Caco-2 (cell line): ENCODE results near the gene ST6GALNAC2. TPM values are rescaled to one million over a fixed set of nuclear protein-coding genes. Genes with fewer than 3 reads are reported as not detected.
A peak's percentile ranks its signal among the peaks of the same experiment; 100 is the strongest.

Experiments
- BruUV-seq: library from RNA; stranded (reverse); fragments of 400-500 nt; replicated peaks from 2 replicates; lab custom pipeline; 2021; lab: Mats Ljungman, UMichigan
- CTCF ChIA-PET: fragments of 300-600 bp; sonication (Branson Sonifier 250); formaldehyde crosslinking; loops from one replicate; lab custom pipeline; 2022; ENCODE audit warnings: antibody characterized with exemption; lab: Charles Lee
- POLR2A ChIA-PET: fragments of 300-600 bp; sonication (Branson Sonifier 250); formaldehyde crosslinking; loops from one replicate; lab custom pipeline; 2022; ENCODE audit warnings: antibody characterized with exemption; lab: Charles Lee
- DNase-seq, 2 experiments: peaks; one replicate each; pipeline versions ENCODE4 v3.0.0 to v3.0.0-alpha.2; 2020 to 2022
- H3K27me3 ChIP-seq: replicated peaks from 2 replicates; pipeline ENCODE4 v1.6.0; 2011; ENCODE audit warnings: low read length; ENCODE audit not compliant: control insufficient read depth, insufficient read depth
- H3K36me3 ChIP-seq: 2 replicates; pipeline ENCODE4 v1.5.1; 2011; ENCODE audit warnings: low read length; ENCODE audit not compliant: control insufficient read depth, insufficient read depth
- H3K4me1 ChIP-seq: fragments of 250-450 bp; sonication (Bioruptor Pico); 2 replicates; pipeline ENCODE4 v1.5.1; 2020; ENCODE audit warnings: mild to moderate bottlenecking
- H3K4me3 ChIP-seq: 2 replicates; pipeline ENCODE4 v1.5.1; 2011; ENCODE audit warnings: low read depth, mild to moderate bottlenecking, control low read depth, low read length
- H3K9me3 ChIP-seq: fragments of 250-450 bp; sonication (Bioruptor Pico); 2 replicates; pipeline ENCODE4 v1.5.1; 2020; ENCODE audit warnings: mild to moderate bottlenecking, moderate library complexity
- H3K27ac Mint-ChIP-seq: one replicate; pipeline ENCODE4 v1.8.0; 2022; ENCODE audit warnings: mixed read lengths; ENCODE audit not compliant: unreplicated experiment
- H3K27me3 Mint-ChIP-seq: one replicate; pipeline ENCODE4 v1.8.0; 2022; ENCODE audit warnings: mixed read lengths; ENCODE audit not compliant: insufficient read depth, unreplicated experiment
- H3K36me3 Mint-ChIP-seq: one replicate; pipeline ENCODE4 v1.8.0; 2022; ENCODE audit warnings: mild to moderate bottlenecking, mixed read lengths; ENCODE audit not compliant: insufficient read depth, unreplicated experiment
- H3K4me1 Mint-ChIP-seq: one replicate; pipeline ENCODE4 v1.8.0; 2022; ENCODE audit warnings: low read depth, mixed read lengths; ENCODE audit not compliant: unreplicated experiment
- H3K4me3 Mint-ChIP-seq: one replicate; pipeline ENCODE4 v1.8.0; 2022; ENCODE audit warnings: mild to moderate bottlenecking, moderate library complexity, mixed read lengths; ENCODE audit not compliant: unreplicated experiment
- H3K9me3 Mint-ChIP-seq: one replicate; pipeline ENCODE4 v1.8.0; 2022; ENCODE audit warnings: mixed read lengths; ENCODE audit not compliant: unreplicated experiment
- intact Hi-C: fragments of 100-400 bp; cut with micrococcal nuclease; formaldehyde crosslinking; loops from one replicate; pipeline ENCODE4 v1.10.0; 2022; ENCODE audit not compliant: unreplicated experiment
- total RNA-seq: library from RNA; stranded (reverse); gene quantifications from 2 replicates; pipeline ENCODE4 v1.2.3, GENCODE V29; 2022
- TF ChIP-seq, protein P1 (sequence below), 2 experiments: fragments of 200-600 bp in 1 of 2; IDR thresholded peaks; 1 replicate in 1 of 2; 2 replicates in 1 of 2; pipeline versions ENCODE4 v1.5.1 to v1.8.0; 2011 to 2022; ENCODE audit warnings: antibody characterized with exemption in 1 of 2, control low read depth in 1 of 2, inconsistent platforms in 1 of 2, low read depth in 1 of 2, low read length in 1 of 2, mild to moderate bottlenecking in 1 of 2, moderate library complexity in 1 of 2; ENCODE audit not compliant: insufficient read depth in 1 of 2, severe bottlenecking in 1 of 2, unreplicated experiment in 1 of 2

The ST6GALNAC2 gene
- total RNA-seq, 1 experiment from 2014 or later = 0.77 TPM

GRCh38 chr17:76569607-76570279, 15.9 kb downstream of the ST6GALNAC2 start:
- intact Hi-C loops = no loop called here
- Mint-ChIP-seq H3K9me3 (no peaks in the 10 kb centered on the region), H3K27ac (peak overlapping the region; percentile 52), H3K27me3 (no peaks in the 10 kb centered on the region), H3K4me1 (peaks cover 15% of the 10 kb centered on the region), H3K36me3 (peaks cover 71% of the 10 kb centered on the region), H3K4me3 (no peak overlapping the region)
- Histone ChIP-seq H3K4me1 (peaks cover 20% of the 10 kb centered on the region), H3K9me3 (no peaks in the 10 kb centered on the region), H3K36me3 (no peaks in the 10 kb centered on the region), H3K4me3 (no peak overlapping the region), H3K27me3 (no peaks in the 10 kb centered on the region)
- DNase-seq = no peak
- TF ChIP-seq, protein P1, sequence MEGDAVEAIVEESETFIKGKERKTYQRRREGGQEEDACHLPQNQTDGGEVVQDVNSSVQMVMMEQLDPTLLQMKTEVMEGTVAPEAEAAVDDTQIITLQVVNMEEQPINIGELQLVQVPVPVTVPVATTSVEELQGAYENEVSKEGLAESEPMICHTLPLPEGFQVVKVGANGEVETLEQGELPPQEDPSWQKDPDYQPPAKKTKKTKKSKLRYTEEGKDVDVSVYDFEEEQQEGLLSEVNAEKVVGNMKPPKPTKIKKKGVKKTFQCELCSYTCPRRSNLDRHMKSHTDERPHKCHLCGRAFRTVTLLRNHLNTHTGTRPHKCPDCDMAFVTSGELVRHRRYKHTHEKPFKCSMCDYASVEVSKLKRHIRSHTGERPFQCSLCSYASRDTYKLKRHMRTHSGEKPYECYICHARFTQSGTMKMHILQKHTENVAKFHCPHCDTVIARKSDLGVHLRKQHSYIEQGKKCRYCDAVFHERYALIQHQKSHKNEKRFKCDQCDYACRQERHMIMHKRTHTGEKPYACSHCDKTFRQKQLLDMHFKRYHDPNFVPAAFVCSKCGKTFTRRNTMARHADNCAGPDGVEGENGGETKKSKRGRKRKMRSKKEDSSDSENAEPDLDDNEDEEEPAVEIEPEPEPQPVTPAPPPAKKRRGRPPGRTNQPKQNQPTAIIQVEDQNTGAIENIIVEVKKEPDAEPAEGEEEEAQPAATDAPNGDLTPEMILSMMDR (IDR thresholded peaks at IDR 0.05; ENCODE audit: insufficient read depth in 1 of 2, low read depth in 1 of 2, low read length in 1 of 2, severe bottlenecking in 1 of 2, unreplicated experiment in 1 of 2) = no peak
- POLR2A ChIA-PET = no interaction called here
- CTCF ChIA-PET = interaction anchor here (0.9 to 1.5 kb wide), 4 partner anchors 13 to 55 kb away, joined by 3 to 6 read pairs (median 4); no protein-coding TSS in a partner anchor
- BruUV-seq = no TSS peak

DNA sequence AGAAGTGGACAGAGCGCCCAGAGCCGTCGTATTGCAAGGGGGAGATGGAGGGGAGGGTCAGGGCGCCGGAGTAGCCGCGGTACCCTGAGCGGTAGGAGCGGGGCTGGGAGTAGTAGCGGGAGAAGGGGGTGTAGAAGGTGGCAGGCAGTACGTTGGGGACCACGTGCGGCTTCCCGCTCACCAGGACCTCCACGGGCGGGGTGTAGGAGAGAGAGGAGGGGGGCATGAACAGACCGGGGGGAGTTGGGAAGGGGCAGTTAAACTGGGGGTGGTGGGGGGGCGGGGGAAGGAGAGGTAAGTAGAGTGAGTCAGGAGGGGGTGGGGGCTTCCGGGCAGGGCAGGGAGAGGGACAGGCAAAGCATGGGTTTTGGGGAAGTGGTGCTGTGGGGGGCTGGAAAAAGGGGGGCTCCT, 16.8 kb downstream of the ST6GALNAC2 start:
- TF ChIP-seq, protein P1 (IDR thresholded peaks at IDR 0.05; ENCODE audit: insufficient read depth in 1 of 2, low read depth in 1 of 2, low read length in 1 of 2, severe bottlenecking in 1 of 2, unreplicated experiment in 1 of 2) = no peak
- peak overlapping the region; percentile 36 for H3K27ac Mint-ChIP-seq

DNA sequence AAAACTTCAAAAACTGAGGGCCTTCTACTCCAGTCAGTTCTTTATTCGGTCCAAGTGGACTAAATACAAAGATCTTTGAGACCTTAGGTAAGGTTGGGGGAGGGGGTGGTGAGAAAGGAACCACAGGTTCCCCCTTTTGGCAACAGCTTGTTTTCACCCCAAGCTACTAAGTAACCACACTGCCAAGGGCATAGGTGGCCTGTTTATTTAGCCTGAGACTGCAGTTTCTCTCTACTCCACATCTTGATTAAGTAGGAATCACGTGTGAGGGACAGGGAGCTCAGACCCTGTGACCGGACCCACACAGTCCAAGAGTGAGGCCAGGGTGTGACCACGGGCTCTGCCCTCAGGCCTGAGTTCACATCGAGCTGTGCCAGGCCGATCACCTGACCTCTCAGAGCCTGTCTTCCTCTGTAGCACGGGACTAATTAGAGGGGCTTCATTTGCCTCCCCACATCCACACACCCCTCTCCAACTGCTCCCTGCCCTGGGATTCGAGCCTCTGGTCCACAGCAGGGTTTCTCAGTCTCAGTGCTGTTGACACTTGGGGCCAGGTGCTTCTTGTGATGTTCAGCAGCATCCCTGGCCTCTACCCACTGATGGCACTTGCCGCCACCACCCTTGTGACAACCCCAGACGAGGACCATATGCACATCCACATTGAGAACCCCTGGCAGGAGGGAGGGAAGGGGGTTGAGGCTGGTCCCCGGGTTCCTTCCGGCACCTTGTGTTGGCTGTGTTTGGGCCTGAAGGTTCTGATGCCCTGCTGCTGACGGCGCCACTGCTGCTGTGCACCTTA, 17.8 kb downstream of the ST6GALNAC2 start:
- H3K4me3 ChIP-seq = no peak overlapping the region
- Mint-ChIP-seq H3K36me3 (peaks cover 77% of the 10 kb centered on the region), H3K27ac (peak overlapping the region; percentile 36), H3K4me1 (peaks cover 15% of the 10 kb centered on the region), H3K9me3 (no peaks in the 10 kb centered on the region), H3K27me3 (no peaks in the 10 kb centered on the region), H3K4me3 (no peak overlapping the region)
- no peak for DNase-seq
- H3K27me3 ChIP-seq = no peaks in the 10 kb centered on the region
- peaks cover 20% of the 10 kb centered on the region for H3K4me1 ChIP-seq
- H3K36me3 ChIP-seq = peaks cover under 1% of the 10 kb centered on the region
- TF ChIP-seq, protein P1 (IDR thresholded peaks at IDR 0.05; ENCODE audit: insufficient read depth in 1 of 2, low read depth in 1 of 2, low read length in 1 of 2, severe bottlenecking in 1 of 2, unreplicated experiment in 1 of 2) = no peak
- ChIA-PET POLR2A (interaction anchor here (0.7 to 1.0 kb wide), 3 partner anchors 10 to 1972 kb away, joined by 3 to 5 read pairs (median 4); no protein-coding TSS in a partner anchor), CTCF (interaction anchor here (0.6 to 2.9 kb wide), 5 partner anchors 10 to 114 kb away, joined by 3 to 10 read pairs (median 5); no protein-coding TSS in a partner anchor)
- no peaks in the 10 kb centered on the region for H3K9me3 ChIP-seq
- no TSS peak for BruUV-seq
- intact Hi-C loops = no loop called here

More for the DNA sequence above, 16.8 kb downstream of the ST6GALNAC2 start:
- no peaks in the 10 kb centered on the region for H3K27me3 ChIP-seq
- ChIA-PET CTCF (interaction anchor here (1.4 to 1.5 kb wide), 2 partner anchors 25 to 113 kb away, joined by 6 read pairs; no protein-coding TSS in a partner anchor), POLR2A (interaction anchor here (1.0 kb wide), 1 partner anchor 11 kb away, joined by 5 read pairs; no protein-coding TSS in a partner anchor)
- no peak overlapping the region for H3K4me3 ChIP-seq
- DNase-seq = no peak
- intact Hi-C loops = no loop called here
- no TSS peak for BruUV-seq
- no peaks in the 10 kb centered on the region for H3K9me3 ChIP-seq
- H3K4me1 Mint-ChIP-seq = peaks cover 15% of the 10 kb centered on the region
- H3K36me3 Mint-ChIP-seq = peaks cover 73% of the 10 kb centered on the region
- H3K36me3 ChIP-seq = no peaks in the 10 kb centered on the region
- peaks cover 20% of the 10 kb centered on the region for H3K4me1 ChIP-seq
- no peaks in the 10 kb centered on the region for H3K27me3 Mint-ChIP-seq
- H3K9me3 Mint-ChIP-seq = no peaks in the 10 kb centered on the region
- H3K4me3 Mint-ChIP-seq = no peak overlapping the region
